GM12872 (cell line): ENCODE measurements around the gene TMEM184B.

Source experiments
- TF ChIP-seq, protein P1 (sequence below): IDR thresholded peaks from 3 replicates; pipeline ENCODE4 v1.5.1; 2011; ENCODE audit warnings: low read depth, mild to moderate bottlenecking, low read length, moderate library complexity; ENCODE audit not compliant: insufficient read depth

TMEM184B gene

GRCh38 chr22:38211556-38211955 lies 61.3 kb downstream of the TMEM184B start:
- TF ChIP-seq, protein P1, sequence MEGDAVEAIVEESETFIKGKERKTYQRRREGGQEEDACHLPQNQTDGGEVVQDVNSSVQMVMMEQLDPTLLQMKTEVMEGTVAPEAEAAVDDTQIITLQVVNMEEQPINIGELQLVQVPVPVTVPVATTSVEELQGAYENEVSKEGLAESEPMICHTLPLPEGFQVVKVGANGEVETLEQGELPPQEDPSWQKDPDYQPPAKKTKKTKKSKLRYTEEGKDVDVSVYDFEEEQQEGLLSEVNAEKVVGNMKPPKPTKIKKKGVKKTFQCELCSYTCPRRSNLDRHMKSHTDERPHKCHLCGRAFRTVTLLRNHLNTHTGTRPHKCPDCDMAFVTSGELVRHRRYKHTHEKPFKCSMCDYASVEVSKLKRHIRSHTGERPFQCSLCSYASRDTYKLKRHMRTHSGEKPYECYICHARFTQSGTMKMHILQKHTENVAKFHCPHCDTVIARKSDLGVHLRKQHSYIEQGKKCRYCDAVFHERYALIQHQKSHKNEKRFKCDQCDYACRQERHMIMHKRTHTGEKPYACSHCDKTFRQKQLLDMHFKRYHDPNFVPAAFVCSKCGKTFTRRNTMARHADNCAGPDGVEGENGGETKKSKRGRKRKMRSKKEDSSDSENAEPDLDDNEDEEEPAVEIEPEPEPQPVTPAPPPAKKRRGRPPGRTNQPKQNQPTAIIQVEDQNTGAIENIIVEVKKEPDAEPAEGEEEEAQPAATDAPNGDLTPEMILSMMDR, result no peak

DNA sequence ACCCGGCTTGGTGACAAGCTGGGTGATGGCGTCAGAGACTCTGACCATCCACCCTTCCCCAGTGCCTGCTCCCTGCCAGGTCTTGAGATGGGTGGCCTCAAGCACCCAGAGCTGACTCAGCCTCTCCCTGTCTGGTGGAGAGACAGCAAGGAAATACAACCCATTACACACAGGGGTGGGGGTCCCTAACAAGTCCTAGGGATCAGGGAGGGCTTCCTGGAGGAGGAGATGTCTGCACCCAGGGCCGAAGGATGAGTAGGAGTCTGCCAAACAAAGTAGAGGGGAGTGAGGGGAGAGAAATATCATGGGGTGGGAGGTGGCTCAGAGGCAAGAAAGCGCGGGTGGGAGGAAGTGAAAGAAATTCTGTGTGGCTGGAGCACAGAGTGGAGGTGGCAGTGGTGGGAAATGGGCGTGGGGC lies 64.2 kb downstream of the TMEM184B start:
- TF ChIP-seq, protein P1, result no peak

GRCh38 chr22:38207898-38208432 lies 64.8 kb downstream of the TMEM184B start:
- TF ChIP-seq, protein P1, result no peak

- TF ChIP-seq, protein P1, result no peak
These were observed 67.3 kb downstream of the TMEM184B start for GRCh38 chr22:38205261-38206128.

DNA sequence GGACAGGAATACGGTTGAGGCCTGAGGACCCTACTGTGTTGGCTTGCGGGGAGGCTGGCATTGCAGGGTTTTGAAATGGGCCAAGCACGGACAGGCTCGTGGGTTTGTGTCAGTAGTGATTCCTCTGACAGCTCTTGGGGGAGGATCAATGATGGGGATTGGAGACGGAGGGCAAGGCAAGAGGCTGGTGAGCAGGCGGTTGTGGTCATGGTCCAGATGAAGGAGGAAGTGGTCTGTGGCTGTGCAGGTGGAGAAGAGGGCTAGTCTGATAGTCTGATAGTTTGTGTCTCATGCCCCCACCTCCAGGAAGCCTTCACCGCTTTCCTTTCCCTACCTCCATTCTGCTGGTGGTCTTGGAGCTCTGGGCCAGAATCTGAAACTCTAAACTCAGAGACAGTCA lies 68.0 kb downstream of the TMEM184B start:
- TF ChIP-seq, protein P1, result no peak

DNA sequence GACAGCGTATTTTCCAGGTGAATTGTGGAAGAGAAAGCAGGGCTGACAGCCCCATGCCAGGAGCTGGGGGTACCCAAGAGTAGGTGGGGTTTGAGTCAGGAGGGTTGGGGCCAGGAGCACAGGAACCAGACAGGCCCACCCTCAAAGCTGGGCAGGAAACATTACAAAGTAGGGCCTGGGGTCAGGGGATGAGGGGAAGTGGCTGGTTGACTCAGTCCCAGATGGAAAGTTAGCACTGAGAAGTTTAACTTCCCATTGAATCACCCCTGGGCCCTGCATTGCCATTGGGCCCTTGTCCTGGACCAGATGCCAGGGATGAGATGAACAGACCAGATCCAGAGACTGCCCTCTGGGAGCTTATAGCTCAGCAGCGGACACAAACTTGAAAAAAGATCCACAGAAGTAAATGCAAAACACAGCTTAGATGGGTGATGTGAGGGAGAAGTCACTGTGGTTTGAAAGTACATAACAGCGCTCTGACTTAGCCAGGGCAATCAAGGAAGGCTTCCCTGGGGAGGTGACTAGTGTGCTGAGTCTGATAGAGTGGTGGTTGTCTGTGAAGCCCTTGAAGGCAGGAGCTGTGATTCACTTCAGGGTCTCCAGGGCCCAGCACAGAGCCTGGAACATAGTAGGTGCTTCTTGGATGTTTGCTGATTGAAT lies 68.8 kb downstream of the TMEM184B start:
- TF ChIP-seq, protein P1, result no peak

DNA sequence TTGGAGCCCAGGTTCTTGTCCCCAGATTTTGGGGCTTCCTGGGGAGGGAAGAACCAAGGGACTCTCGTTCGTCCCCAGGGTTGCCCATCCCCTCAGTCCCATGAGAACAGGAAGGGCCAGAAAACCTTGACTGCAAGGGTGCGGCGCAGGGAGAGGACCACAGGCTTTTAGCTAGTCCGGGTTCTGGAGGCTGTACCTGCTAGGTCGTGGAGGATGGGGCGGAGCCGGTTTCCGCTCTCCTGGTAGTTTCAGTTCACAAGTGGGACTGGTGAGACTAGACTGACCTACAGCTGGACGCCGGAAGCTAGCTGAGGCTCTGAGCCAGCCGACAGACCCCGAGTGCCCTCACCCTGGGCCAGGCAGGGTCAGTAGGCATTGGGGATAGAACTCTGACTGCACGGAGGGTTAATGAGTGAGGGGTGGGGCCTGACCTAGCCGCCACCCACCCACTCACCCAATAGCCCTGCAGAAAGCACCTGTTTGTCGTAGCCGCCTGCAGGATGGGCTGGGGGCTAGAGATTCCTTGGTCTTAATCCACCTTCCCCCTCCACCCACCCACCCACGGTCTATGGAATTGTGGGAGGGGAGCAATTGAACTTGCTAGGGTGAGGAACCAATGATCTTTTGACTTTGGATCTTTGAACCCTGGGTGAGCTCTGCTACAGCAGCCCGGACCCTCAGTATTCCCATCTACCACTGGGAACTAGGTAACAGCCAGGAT lies 69.6 kb downstream of the TMEM184B start:
- TF ChIP-seq, protein P1, result no peak
